ENCODE measurements around the gene SLC44A5. TPM values are rescaled to one million over a fixed set of nuclear protein-coding genes. Genes with fewer than 3 reads are reported as not detected.
"Not testable (repeated sequence)": the region's sequence is repeated elsewhere in the genome, so short reads cannot be mapped to it uniquely, and the experiment has no call there.

Gene SLC44A5
- total RNA-seq, 1 experiment from 2014 or later: 4.5 TPM

GRCh38 chr1:75245239-75245638 is 365.7 kb downstream of the SLC44A5 start:
- no peaks in the 10 kb centered on the region for H3K36me3 ChIP-seq (replicated peaks; ENCODE audit: control insufficient read depth, insufficient read depth, low read length)
- no peak overlapping the region for H3K4me3 ChIP-seq (ENCODE audit: insufficient read depth, low read depth, low read length)
- no peak for DNase-seq
- H3K27me3 ChIP-seq (ENCODE audit: control insufficient read depth, insufficient read depth, low read length): no peaks in the 10 kb centered on the region

DNA sequence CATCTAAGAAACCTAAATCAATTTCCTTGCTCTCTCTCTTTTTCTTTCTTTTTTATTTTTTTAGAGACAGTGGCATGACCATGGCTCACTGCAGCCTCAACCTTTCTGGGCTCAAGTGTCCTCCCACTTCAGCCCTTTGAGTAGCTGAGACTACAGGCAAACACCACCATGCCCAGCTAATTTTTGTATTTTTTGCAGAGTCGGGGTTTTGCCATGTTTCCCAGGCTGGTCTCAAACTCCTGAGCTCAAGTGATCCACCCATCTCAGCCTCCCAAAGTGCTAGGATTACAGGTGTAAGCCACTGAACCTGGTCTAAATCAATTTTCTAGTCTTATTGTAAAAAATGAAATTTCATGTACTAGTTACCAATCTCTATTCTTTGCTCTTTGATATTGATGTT is 367.8 kb downstream of the SLC44A5 start:
- Histone ChIP-seq H3K36me3 (replicated peaks; ENCODE audit: control insufficient read depth, insufficient read depth, low read length) (no peaks in the 10 kb centered on the region), H3K4me3 (ENCODE audit: insufficient read depth, low read depth, low read length) (no peak overlapping the region), H3K27me3 (ENCODE audit: control insufficient read depth, insufficient read depth, low read length) (no peaks in the 10 kb centered on the region)
- DNase-seq: no peak

DNA sequence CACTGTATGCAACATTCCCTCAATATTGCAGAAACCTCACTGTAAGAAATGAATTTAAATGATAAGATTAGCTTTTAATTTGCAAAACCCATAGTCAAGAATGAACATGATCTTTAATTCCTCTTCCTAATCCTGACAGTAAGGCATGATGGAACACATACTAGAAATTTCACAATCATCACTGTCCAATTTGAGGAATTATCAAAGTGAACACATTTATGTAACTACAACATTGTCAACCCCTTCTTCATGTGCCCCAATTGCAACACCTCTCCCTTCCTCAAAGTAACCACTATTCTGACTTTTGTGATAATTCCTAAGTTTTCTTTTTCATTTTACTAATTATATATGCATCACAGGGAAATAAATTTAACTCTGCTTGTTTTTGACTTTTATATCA is 373.6 kb downstream of the SLC44A5 start:
- Histone ChIP-seq H3K27me3 (ENCODE audit: control insufficient read depth, insufficient read depth, low read length) (no peaks in the 10 kb centered on the region), H3K4me3 (ENCODE audit: insufficient read depth, low read depth, low read length) (no peak overlapping the region), H3K36me3 (replicated peaks; ENCODE audit: control insufficient read depth, insufficient read depth, low read length) (no peaks in the 10 kb centered on the region)
- no peak for DNase-seq

GRCh38 chr1:75234562-75234961 is 376.4 kb downstream of the SLC44A5 start:
- Histone ChIP-seq H3K27me3 (ENCODE audit: control insufficient read depth, insufficient read depth, low read length) (no peaks in the 10 kb centered on the region), H3K4me3 (ENCODE audit: insufficient read depth, low read depth, low read length) (no peak overlapping the region), H3K36me3 (replicated peaks; ENCODE audit: control insufficient read depth, insufficient read depth, low read length) (no peaks in the 10 kb centered on the region)
- no peak for DNase-seq

DNA sequence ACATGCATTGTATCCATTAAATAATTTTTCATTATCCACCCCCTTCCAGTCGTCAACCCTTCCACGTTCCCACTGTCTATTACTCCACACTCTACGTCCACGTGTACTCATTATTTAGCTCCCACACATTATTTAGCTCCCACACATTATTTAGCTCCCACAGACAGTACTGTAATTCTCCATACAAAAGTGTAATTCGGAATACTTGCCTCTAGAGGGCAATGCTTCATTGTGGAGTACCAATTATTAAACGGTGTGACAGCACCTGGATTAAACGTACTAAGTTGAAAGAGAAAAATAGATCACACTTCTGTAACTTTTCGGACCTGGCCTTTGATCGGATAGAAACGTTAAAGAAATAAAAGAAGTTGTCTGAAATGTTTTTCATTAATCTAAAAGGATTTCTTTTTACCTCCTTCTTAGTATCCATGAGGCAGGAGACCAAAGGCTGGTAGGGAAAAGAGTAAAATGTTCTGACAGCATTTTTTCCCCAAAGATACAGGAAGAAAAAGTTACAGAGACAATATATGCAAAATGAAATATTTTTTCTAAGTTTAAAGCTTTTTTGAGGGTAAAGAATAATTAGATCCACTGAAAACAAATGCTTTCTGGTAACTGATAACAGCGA is 377.5 kb downstream of the SLC44A5 start:
- peak; percentile 2 for DNase-seq
- H3K36me3 ChIP-seq (replicated peaks; ENCODE audit: control insufficient read depth, insufficient read depth, low read length): no peaks in the 10 kb centered on the region
- H3K27me3 ChIP-seq (ENCODE audit: control insufficient read depth, insufficient read depth, low read length): no peaks in the 10 kb centered on the region
- H3K4me3 ChIP-seq (ENCODE audit: insufficient read depth, low read depth, low read length): no peak overlapping the region

- DNase-seq: no peak
- no peak overlapping the region for H3K4me3 ChIP-seq (ENCODE audit: insufficient read depth, low read depth, low read length)
- H3K27me3 ChIP-seq (ENCODE audit: control insufficient read depth, insufficient read depth, low read length): no peaks in the 10 kb centered on the region
- H3K36me3 ChIP-seq (replicated peaks; ENCODE audit: control insufficient read depth, insufficient read depth, low read length): no peaks in the 10 kb centered on the region
Observed at GRCh38 chr1:75220072-75220471, 390.8 kb downstream of the SLC44A5 start.

- Histone ChIP-seq H3K4me3 (ENCODE audit: insufficient read depth, low read depth, low read length) (no peak overlapping the region), H3K27me3 (ENCODE audit: control insufficient read depth, insufficient read depth, low read length) (no peaks in the 10 kb centered on the region), H3K36me3 (replicated peaks; ENCODE audit: control insufficient read depth, insufficient read depth, low read length) (no peaks in the 10 kb centered on the region)
- no peak for DNase-seq
Observed at GRCh38 chr1:75214017-75214416, 396.9 kb downstream of the SLC44A5 start.

DNA sequence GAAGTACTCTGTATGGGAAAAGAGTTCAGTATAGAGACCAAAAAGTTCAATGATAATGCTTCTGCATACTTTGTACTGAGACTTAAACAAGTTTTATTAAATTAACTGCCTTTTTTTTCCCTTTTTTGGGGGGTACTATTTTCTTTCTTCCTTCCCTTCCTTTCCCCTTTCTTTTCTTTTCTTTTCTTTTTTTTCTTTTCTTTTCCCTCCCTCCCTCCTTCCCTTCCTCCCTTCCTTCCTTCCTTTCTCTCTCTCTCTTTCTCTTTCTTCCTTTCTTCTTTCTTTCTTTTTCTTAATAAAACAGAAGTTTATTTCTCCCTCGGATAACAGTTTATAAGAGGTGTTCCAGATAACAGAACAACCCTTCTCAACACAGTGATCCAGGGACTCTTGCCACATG is 399.3 kb downstream of the SLC44A5 start:
- no peak overlapping the region for H3K4me3 ChIP-seq (ENCODE audit: insufficient read depth, low read depth, low read length)
- no peaks in the 10 kb centered on the region for H3K36me3 ChIP-seq (replicated peaks; ENCODE audit: control insufficient read depth, insufficient read depth, low read length)
- no peaks in the 10 kb centered on the region for H3K27me3 ChIP-seq (ENCODE audit: control insufficient read depth, insufficient read depth, low read length)
- DNase-seq: no peak

- H3K36me3 ChIP-seq (replicated peaks; ENCODE audit: control insufficient read depth, insufficient read depth, low read length): no peaks in the 10 kb centered on the region
- no peak overlapping the region for H3K4me3 ChIP-seq (ENCODE audit: insufficient read depth, low read depth, low read length)
- no peak for DNase-seq
- no peaks in the 10 kb centered on the region for H3K27me3 ChIP-seq (ENCODE audit: control insufficient read depth, insufficient read depth, low read length)
Observed at GRCh38 chr1:75208862-75209261, 402.1 kb downstream of the SLC44A5 start.

GRCh38 chr1:75203415-75204277 is 407.3 kb downstream of the SLC44A5 start:
- peak; percentile 8 for DNase-seq
- Histone ChIP-seq H3K36me3 (replicated peaks; ENCODE audit: control insufficient read depth, insufficient read depth, low read length) (no peaks in the 10 kb centered on the region), H3K27me3 (ENCODE audit: control insufficient read depth, insufficient read depth, low read length) (no peaks in the 10 kb centered on the region), H3K4me3 (ENCODE audit: insufficient read depth, low read depth, low read length) (no peak overlapping the region)

- H3K27me3 ChIP-seq (ENCODE audit: control insufficient read depth, insufficient read depth, low read length): no peaks in the 10 kb centered on the region
- DNase-seq: no peak
- H3K36me3 ChIP-seq (replicated peaks; ENCODE audit: control insufficient read depth, insufficient read depth, low read length): no peaks in the 10 kb centered on the region
- no peak overlapping the region for H3K4me3 ChIP-seq (ENCODE audit: insufficient read depth, low read depth, low read length)
Observed at GRCh38 chr1:75202751-75203150, 408.2 kb downstream of the SLC44A5 start.

DNA sequence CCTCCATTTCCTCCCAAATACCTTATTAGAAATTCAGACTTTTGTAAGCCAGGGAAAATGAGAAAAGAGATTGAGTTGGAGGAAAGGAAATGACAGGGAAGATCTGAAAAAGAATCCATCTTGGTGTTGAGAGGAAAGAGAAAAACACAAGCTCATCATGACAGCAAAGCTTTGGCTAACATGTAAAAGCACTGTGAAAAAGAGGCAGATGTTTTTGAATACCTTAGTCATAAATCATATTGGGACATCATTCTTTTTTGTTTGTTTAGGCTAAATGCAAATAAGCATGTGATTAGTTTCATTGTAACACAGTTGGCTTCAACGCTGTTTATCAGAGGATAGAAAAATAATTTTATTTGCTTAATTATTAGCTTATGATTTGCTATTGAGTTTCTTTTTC is 412.2 kb downstream of the SLC44A5 start:
- H3K27me3 ChIP-seq (ENCODE audit: control insufficient read depth, insufficient read depth, low read length): no peaks in the 10 kb centered on the region; the same call in 1 of the 2 replicates

GRCh38 chr1:75198163-75198562 is 412.8 kb downstream of the SLC44A5 start:
- DNase-seq: no peak
- H3K36me3 ChIP-seq (replicated peaks; ENCODE audit: control insufficient read depth, insufficient read depth, low read length): no peaks in the 10 kb centered on the region
- no peak overlapping the region for H3K4me3 ChIP-seq (ENCODE audit: insufficient read depth, low read depth, low read length)
- H3K27me3 ChIP-seq (ENCODE audit: control insufficient read depth, insufficient read depth, low read length): no peaks in the 10 kb centered on the region; the same call in 1 of the 2 replicates

More for the DNA sequence above, 412.2 kb downstream of the SLC44A5 start:
- no peak for DNase-seq
- H3K4me3 ChIP-seq (ENCODE audit: insufficient read depth, low read depth, low read length): no peak overlapping the region
- H3K36me3 ChIP-seq (replicated peaks; ENCODE audit: control insufficient read depth, insufficient read depth, low read length): no peaks in the 10 kb centered on the region

DNA sequence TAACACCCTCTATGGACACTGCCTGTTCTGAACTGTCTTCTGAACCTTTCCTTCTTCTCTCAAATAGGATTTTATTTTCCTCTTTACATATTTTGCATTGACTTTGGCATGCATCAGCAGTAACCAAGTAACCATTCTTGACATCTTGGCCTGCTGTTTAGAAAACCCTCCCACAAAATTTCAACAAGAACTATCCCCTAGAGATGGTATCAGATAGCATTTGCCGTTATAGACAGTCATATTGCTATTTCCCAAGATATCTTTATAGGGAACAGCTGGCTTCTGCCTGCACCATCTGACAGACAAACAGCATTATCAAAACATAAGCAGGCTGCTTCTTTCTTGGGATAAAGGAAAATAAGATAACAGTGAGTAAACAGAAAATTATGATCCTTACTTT is 422.0 kb downstream of the SLC44A5 start:
- no peak overlapping the region for H3K4me3 ChIP-seq (ENCODE audit: insufficient read depth, low read depth, low read length)
- no peak for DNase-seq
- no peaks in the 10 kb centered on the region for H3K36me3 ChIP-seq (replicated peaks; ENCODE audit: control insufficient read depth, insufficient read depth, low read length)
- H3K27me3 ChIP-seq (ENCODE audit: control insufficient read depth, insufficient read depth, low read length): no peaks in the 10 kb centered on the region; the same call in 1 of the 2 replicates

GRCh38 chr1:75181214-75181955 is 429.5 kb downstream of the SLC44A5 start:
- not testable (repeated sequence) for DNase-seq; H3K36me3 ChIP-seq (replicated peaks; ENCODE audit: control insufficient read depth, insufficient read depth, low read length); H3K4me3 ChIP-seq (ENCODE audit: insufficient read depth, low read depth, low read length); H3K27me3 ChIP-seq (ENCODE audit: control insufficient read depth, insufficient read depth, low read length)
